Activated naive CD8-positive, alpha-beta T cell treated with anti-CD3 and anti-CD28 coated beads, Interleukin-2, amount 50 U/mL, for 16 hours (primary cell): ENCODE results near the gene HBA1.
"Not testable (repeated sequence)": the region's sequence is repeated elsewhere in the genome, so short reads cannot be mapped to it uniquely, and the experiment has no call there.

ENCODE experiments used
- DNase-seq: peaks from one replicate; pipeline ENCODE4 v3.0.0-alpha.2; 2020; ENCODE audit warnings: low read depth, low spot score

Gene HBA1

DNA sequence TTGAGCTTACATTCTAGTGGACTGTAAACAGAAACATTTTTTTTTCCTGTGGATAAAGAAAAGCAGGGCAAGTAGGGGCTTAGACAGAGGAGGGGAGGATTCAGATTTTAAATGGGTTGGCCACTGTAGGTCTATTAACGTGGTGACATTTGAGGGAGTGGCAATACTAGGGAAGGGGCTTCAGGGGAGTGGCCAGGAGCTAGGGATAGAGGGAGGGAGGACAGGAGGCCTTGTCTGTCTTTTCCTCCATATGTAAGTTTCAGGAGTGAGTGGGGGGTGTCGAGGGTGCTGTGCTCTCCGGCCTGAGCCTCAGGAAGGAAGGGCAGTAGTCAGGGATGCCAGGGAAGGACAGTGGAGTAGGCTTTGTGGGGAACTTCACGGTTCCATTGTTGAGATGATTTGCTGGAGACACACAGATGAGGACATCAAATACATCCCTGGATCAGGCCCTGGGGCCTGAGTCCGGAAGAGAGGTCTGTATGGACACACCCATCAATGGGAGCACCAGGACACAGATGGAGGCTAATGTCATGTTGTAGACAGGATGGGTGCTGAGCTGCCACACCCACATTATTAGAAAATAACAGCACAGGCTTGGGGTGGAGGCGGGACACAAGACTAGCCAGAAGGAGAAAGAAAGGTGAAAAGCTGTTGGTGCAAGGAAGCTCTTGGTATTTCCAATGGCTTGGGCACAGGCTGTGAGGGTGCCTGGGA is 17.2 kb upstream of the HBA1 start:
- no peak for DNase-seq

DNA sequence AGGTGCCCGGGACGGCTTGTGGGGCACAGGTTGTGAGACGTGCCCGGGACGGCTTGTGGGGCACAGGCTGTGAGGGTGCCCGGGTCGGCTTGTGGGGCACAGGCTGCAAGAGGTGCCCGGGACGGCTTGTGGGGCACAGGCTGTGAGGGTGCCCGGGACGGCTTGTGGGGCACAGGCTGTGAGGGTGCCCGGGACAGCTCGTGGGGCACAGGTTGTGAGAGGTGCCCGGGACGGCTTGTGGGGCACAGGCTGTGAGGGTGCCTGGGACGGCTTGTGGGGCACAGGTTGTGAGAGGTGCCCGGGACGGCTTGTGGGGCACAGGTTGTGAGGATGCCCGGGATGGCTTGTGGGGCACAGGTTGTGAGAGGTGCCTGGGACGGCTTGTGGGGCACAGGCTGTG is 16.2 kb upstream of the HBA1 start:
- not testable (repeated sequence) for DNase-seq

DNA sequence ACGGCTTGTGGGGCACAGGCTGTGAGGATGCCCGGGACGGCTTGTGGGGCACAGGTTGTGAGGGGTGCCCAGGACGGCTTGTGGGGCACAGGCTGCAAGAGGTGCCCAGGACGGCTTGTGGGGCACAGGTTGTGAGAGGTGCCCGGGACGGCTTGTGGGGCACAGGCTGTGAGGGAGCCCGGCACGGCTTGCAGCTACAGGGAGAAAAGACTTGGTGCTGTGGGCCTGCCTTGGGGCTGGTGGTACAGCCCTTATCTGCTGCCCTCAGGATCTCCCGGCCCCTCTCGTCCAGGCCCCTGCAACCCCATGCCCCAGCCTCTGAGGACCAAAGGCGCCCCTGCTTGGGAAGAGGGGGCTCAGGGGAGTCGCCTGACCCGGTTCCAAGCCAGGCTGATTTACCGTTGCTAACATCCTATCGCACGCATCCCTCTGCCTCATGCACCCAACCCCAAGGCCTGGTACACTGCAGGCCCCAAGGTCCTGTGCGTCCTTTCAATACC is 15.7 kb upstream of the HBA1 start:
- no peak for DNase-seq

DNA sequence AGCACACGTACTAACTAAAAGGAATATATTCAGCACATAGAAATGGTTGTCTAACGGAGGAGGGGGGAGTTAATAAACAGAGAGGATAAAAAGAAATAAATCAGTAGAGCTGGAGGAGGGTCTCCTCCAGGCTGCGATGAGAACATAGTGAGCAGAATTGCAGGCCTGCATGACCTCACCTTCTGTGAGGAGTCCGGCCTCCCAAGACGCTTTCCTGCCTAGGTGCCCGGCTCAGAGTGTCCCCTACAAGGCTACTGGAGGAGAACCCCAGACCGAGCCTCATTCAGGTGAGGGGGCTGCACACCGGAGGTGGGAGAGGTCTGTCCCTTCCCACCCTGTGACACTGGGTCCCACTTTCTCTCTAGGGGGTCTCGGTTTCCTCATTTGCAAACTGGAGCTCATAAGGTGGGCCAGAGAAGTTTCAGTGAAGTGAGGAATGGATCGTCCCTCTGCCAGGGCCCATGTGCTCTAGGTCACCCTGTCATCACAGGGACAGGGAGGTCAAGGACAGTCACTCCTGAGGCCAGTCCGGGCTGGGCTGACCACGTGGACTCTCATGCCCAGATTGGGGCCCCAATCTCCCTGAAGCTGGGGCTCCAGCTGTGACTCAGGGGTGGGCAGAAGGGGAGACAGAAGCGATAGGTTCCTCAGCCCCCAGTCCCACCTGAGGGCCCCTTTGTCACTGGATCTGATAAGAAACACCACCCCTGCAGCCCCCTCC is 14.0 kb upstream of the HBA1 start:
- DNase-seq: no peak

DNA sequence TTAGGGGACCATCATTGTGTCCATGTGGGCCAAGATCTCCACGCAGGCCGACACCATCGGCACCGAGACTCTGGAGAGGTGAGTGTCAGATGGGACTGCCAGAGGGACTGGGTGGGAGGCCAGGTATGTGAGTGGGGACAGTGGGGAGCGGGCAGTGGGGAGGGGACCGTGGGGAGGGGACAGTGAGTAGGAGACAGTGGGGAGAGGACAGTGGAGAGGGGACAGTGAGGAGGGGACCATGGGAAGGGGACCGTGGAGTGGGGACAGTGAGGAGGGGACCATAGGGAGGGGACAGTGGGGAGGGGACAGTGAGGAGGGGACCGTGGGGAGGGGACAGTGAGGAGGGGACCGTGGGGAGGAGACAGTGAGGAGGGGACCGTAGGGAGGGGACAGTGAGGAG is 13.3 kb upstream of the HBA1 start:
- DNase-seq: not testable (repeated sequence)

DNA sequence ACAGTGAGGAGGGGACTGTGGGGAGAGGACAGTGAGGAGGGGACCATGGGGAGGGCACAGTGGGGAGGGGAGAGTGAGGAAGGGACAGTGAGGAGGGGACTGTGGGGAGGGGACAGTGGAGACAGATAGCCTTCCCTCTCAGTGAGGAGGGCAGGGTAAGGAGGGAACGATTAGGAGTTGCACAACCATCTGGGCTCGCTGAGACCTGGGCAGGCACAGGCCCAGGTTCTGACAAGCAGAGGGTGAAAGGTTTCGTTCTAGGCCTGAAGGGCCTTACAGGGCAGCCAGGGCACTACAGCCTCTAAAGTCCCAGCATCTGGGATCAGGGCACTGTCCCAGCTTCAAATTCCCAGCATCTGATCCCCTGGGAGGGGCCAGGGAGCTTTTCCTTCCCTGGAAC is 12.8 kb upstream of the HBA1 start:
- not testable (repeated sequence) for DNase-seq

DNA sequence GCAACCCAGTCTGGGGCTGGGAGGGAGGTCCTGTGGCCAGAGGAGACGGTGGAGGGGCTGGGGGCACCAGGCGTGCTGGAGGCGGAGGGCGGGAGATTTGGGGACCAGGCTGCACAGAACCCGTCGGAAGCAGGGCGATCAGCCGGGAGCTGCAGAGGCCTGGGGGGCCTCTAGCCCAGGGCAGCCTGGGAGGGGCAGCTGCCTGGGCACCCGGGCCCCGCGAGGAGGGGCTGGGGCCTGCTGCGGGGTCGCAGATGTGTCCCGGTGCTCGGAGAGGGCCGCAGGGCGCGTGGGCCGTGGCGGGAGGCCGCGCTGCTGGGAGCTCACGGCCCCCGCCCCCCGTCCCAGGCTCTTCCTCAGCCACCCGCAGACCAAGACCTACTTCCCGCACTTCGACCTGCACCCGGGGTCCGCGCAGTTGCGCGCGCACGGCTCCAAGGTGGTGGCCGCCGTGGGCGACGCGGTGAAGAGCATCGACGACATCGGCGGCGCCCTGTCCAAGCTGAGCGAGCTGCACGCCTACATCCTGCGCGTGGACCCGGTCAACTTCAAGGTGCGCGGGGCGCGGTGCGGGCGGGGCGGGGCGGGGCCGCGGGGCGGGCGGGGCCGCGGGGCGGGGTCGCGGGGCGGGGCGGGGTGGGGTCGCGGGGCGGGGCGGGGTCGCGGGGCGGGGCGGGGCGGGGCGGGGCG is 12.2 kb upstream of the HBA1 start:
- not testable (repeated sequence) for DNase-seq

DNA sequence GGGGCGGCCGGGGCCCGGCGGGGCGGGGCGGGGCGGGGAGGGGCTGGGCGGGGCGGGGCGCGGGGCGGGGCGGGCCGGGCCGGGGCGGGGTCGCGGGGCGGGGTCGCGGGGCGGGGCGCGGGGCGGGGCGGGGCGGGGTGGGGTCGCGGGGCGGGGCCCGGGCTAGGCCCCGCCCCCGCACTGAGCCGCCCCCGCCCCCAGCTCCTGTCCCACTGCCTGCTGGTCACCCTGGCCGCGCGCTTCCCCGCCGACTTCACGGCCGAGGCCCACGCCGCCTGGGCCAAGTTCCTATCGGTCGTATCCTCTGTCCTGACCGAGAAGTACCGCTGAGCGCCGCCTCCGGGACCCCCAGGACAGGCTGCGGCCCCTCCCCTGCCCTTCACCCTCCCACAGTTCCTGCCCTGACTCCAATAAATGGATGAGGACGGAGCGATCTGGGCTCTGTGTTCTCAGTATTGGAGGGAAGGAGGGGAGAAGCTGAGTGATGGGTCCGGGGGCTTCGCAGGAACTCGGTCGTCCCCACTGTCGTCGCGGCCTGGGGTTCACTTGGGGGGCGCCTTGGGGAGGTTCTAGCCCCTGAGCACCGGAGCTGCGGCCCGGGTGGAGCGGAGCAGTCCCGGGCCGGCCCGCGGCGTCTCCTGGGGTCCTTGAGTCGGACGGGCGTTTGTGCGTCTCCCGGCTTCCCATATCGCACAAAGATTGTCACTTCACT is 11.5 kb upstream of the HBA1 start:
- no peak for DNase-seq

DNA sequence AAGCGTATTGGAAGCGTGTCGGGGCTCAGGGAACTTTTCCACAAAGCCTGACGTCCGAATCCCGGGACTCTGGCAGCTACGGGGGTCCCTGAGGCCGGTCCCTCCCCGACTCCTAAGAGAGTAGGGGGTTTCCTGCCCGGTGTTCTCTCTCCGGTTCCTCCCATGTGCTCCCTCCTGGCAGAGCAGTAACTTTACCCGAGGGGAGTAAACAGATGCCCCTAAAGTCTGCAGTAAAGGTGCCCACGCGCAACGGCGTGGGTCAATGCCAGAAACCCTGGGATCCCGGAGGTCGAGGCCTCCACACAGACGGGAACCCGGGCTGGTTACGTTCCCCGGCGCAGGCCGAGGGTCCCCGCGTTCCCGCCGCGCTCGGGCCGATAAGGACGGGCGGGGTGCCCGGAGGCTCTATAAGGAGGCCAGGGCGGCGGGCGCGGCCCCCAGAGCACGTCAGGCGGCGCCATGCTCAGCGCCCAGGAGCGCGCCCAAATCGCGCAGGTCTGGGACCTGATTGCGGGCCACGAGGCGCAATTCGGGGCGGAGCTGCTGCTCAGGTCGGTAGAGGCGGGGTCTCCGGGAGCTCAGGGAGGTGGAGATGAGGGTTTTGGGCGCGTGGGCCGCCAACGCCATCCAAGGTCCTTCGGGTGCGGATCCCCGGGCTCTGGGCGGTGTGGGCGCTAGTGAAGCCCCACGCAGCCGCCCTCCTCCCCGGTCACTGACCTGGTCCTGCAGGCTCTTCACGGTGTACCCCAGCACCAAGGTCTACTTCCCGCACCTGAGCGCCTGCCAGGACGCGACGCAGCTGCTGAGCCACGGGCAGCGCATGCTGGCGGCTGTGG is 10.7 kb upstream of the HBA1 start, which contains the start of gene HBM:
Gene HBM (plus strand): TSS at position 440 of the 836 bp plus-strand sequence. CDS start 20 bp downstream, at position 460.
- DNase-seq: no peak

- DNase-seq: no peak
These were observed 9.9 kb upstream of the HBA1 start for GRCh38 chr16:166375-167121.

GRCh38 chr16:167122-167690 is 9.3 kb upstream of the HBA1 start:
- DNase-seq: no peak

GRCh38 chr16:168424-168823 is 8.1 kb upstream of the HBA1 start:
- DNase-seq: no peak

DNA sequence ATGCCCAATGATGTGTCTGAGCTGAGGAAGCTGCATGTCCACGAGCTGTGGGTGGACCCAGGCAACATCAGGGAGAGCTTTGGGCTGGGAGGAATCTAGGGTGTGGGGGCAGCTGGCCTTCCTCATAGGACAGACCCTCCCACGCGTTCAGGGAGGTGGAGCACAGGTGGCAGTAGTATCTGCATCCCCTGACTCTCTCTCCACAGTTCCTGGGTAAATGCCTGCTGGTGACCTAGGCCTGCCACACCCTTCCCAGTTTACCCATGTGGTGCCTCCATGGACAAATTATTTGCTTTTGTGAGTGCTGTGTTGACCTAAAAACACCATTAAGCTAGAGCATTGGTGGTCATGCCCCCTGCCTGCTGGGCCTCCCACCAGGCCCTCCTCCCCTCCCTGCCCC is 7.5 kb upstream of the HBA1 start:
- DNase-seq: no peak

DNA sequence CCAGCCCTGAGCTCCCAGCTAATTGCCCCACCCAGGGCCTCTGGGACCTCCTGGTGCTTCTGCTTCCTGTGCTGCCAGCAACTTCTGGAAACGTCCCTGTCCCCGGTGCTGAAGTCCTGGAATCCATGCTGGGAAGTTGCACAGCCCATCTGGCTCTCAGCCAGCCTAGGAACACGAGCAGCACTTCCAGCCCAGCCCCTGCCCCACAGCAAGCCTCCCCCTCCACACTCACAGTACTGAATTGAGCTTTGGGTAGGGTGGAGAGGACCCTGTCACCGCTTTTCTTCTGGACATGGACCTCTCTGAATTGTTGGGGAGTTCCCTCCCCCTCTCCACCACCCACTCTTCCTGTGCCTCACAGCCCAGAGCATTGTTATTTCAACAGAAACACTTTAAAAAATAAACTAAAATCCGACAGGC is 6.4 kb upstream of the HBA1 start:
- not testable (repeated sequence) for DNase-seq

DNA sequence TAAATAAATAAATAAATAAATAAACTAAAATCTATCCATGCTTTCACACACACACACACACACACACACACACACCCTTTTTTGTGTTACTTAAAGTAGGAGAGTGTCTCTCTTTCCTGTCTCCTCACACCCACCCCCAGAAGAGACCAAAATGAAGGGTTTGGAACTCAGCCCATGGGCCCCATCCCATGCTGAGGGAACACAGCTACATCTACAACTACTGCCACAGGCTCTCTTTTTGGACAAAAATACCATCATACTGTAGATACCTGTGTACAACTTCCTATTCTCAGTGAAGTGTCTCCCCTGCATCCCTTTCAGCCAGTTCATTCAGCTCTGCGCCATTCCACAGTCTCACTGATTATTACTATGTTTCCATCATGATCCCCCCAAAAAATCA is 5.7 kb upstream of the HBA1 start:
- no peak for DNase-seq

- not testable (repeated sequence) for DNase-seq
These were observed 4.0 kb upstream of the HBA1 start, which contains the start of gene HBA2 for GRCh38 chr16:172374-172941. TSS of gene HBA2 (plus strand) at chr16:172876. CDS start at chr16:172913, 37 bp downstream.

DNA sequence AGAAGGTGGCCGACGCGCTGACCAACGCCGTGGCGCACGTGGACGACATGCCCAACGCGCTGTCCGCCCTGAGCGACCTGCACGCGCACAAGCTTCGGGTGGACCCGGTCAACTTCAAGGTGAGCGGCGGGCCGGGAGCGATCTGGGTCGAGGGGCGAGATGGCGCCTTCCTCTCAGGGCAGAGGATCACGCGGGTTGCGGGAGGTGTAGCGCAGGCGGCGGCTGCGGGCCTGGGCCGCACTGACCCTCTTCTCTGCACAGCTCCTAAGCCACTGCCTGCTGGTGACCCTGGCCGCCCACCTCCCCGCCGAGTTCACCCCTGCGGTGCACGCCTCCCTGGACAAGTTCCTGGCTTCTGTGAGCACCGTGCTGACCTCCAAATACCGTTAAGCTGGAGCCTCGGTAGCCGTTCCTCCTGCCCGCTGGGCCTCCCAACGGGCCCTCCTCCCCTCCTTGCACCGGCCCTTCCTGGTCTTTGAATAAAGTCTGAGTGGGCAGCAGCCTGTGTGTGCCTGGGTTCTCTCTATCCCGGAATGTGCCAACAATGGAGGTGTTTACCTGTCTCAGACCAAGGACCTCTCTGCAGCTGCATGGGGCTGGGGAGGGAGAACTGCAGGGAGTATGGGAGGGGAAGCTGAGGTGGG is 3.1 kb upstream of the HBA1 start:
- DNase-seq: not testable (repeated sequence)

- DNase-seq: not testable (repeated sequence)
These were observed 2.3 kb upstream of the HBA1 start for GRCh38 chr16:173928-174769.
